Measurements from ENCODE around the gene PHACTR3. TPM values are rescaled to one million over a fixed set of nuclear protein-coding genes. Genes with fewer than 3 reads are reported as not detected.
A peak's percentile ranks its signal among the peaks of the same experiment; 100 is the strongest.

PHACTR3 gene
- total RNA-seq, 6 experiments from 2014 or later: 0.12 to 0.35 (median 0.23) TPM; not detected in 2

DNA sequence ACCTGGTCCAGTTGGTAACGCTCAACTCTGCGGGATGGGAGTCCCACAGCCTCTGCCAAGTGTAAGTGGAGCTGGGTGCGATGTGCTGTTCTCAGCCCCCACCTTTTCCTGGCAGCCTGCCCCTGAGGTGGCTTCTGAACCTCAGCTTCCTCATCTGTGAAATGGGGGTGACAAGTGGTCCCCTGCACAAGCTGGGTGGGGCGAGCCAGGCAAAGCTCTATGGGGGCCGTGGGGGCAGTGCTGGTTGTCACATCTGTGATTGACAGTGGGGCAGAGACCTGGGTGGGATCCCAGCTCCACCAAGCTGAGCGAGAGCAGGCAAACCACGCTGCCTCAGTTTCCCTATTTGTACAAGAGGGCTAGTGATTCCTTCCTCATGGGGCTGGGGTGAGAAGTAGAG is 166.5 kb downstream of the PHACTR3 start:
- WGBS (ENCODE audit: insufficient coverage, low coverage, low lambda C conversion rate, missing lambda C conversion rate): 59% methylated on average over 5 of the region's 7 CpGs
- ATAC-seq (no peak), DNase-seq (no peak)
- no peaks in the 10 kb centered on the region for H3K9me3 ChIP-seq
- H3K27me3 ChIP-seq: no peaks in the 10 kb centered on the region
- no peaks in the 10 kb centered on the region for H3K4me1 ChIP-seq
- H3K4me3 ChIP-seq: no peak overlapping the region
- no peak overlapping the region for H3K27ac ChIP-seq
- TF ChIP-seq, protein P1, sequence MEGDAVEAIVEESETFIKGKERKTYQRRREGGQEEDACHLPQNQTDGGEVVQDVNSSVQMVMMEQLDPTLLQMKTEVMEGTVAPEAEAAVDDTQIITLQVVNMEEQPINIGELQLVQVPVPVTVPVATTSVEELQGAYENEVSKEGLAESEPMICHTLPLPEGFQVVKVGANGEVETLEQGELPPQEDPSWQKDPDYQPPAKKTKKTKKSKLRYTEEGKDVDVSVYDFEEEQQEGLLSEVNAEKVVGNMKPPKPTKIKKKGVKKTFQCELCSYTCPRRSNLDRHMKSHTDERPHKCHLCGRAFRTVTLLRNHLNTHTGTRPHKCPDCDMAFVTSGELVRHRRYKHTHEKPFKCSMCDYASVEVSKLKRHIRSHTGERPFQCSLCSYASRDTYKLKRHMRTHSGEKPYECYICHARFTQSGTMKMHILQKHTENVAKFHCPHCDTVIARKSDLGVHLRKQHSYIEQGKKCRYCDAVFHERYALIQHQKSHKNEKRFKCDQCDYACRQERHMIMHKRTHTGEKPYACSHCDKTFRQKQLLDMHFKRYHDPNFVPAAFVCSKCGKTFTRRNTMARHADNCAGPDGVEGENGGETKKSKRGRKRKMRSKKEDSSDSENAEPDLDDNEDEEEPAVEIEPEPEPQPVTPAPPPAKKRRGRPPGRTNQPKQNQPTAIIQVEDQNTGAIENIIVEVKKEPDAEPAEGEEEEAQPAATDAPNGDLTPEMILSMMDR (IDR thresholded peaks at IDR 0.05): no peak
- no peak for TF ChIP-seq POLR2A (IDR thresholded peaks at IDR 0.05)
- no peaks in the 10 kb centered on the region for H3K36me3 ChIP-seq
- intact Hi-C loops (cut with DNase I): no loop called here

DNA sequence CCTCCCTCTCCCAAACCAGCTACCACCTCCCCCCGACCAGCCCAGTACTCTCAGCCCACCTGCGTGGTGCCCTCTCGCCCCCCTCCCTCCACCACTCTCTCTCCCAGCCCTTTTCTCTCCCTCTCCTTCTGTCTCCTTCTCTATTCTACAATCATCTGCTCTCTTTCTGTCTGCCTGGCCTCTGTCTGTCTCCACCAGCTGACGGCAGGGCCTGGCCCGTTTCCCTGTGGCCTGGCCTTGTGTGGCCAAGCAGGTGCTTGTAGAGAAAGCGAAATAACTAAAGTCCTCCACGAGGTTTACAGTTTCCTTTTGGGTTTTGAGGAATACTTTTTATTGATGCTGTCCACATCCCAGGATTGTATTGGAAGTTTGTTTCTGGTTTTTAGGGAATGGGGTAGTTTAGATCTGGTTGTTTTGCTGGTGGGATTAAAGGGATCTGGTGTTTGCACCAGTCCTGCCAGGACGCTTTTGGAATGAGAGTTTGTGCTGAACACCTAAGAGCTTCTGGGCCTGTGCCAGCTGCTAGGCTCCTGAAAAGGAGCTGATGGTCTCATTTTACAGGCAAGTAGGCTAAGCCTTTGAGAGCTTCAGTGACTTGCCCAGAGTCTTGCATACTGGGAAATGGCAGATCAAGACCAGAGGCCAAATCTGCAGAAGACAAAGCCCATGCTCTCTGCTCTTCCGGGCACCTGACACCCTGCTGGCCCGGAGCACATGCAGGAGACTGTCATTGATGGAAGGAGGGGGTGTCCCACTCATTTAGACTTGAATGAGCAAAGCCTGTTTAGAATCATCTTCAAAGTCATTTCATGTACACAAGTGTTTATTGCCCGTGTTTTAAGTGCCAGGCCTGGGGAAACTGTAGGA is 167.4 kb downstream of the PHACTR3 start:
- no peaks in the 10 kb centered on the region for H3K4me1 ChIP-seq
- no peaks in the 10 kb centered on the region for H3K36me3 ChIP-seq
- DNase-seq (no peak), ATAC-seq (no peak)
- TF ChIP-seq, protein P1 (IDR thresholded peaks at IDR 0.05): no peak
- no peak for TF ChIP-seq POLR2A (IDR thresholded peaks at IDR 0.05)
- H3K27ac ChIP-seq: no peak overlapping the region
- 27% methylated on average over 5 of the region's 11 CpGs for WGBS (ENCODE audit: insufficient coverage, low coverage, low lambda C conversion rate, missing lambda C conversion rate)
- H3K4me3 ChIP-seq: no peak overlapping the region
- intact Hi-C loops (cut with DNase I): no loop called here
- no peaks in the 10 kb centered on the region for H3K9me3 ChIP-seq
- H3K27me3 ChIP-seq: no peaks in the 10 kb centered on the region

DNA sequence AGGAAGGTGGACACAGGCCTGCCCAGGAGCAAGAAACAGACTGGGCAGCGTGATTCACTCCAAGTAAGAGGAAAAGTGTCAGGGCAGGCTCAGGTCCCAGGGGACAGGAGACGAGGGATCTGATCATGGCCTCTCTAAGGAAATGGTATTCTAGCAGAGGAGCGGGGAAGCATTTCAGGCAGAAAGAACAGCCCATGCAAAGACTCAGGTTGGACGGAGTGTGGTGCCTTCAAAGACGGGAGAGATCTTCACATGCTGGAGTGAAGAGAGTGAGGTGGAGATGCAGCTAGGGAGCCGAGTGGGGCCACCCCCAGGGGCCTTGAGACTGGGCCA is 168.0 kb downstream of the PHACTR3 start:
- DNase-seq (no peak), ATAC-seq (no peak)
- Histone ChIP-seq H3K4me3 (no peak overlapping the region), H3K27ac (no peak overlapping the region), H3K9me3 (no peaks in the 10 kb centered on the region), H3K27me3 (no peaks in the 10 kb centered on the region), H3K36me3 (no peaks in the 10 kb centered on the region), H3K4me1 (no peaks in the 10 kb centered on the region)
- TF ChIP-seq, protein P1 (IDR thresholded peaks at IDR 0.05): no peak
- TF ChIP-seq POLR2A (IDR thresholded peaks at IDR 0.05): no peak
- 53% methylated on average over 4 of the region's 6 CpGs for WGBS (ENCODE audit: insufficient coverage, low coverage, low lambda C conversion rate, missing lambda C conversion rate)
- intact Hi-C loops (cut with DNase I): no loop called here

DNA sequence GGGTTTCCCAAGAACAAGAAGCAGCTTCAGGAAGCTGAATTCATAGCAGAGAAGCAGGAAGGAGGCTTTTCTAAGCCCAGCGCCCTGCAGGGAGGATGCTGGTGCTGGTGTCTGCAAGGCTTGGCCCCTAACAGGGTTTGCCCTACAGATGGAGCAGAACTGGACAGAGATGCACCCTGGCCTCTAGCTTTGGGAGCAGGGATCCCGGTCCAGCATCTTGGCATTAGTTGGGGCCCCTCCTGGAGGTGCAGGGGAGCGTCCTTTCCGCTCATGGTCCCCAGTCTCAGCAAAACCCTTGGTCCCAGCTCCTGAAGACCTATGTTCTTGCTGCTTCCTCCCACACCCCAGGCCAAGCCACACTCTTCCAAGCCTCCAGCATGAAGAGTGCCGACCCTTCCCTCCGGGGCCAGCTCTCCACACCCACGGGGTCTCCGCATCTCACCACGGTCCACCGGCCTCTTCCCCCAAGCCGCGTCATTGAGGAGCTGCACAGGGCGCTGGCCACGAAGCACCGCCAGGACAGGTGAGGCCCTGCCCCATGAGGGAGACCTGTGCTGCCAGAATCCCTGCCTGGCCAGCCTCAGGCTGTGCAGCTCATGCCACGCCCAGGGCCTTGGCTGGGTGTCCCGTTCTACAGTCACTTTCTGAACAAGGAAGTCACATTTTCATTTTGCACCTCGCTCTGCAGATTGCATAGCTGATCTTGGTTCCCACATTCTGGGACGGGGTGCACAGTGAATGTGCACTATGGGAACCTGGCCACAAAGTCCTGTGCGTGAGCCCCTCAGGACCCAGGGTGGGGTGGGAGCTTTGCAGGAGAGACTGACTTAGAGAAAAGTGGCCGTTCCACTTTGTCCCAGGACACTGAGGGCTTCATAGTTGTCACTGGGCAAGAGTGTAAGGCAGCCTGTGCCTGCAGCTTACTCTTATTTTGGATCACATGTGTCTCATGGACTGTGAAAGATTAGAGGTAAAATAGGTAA is 168.9 kb downstream of the PHACTR3 start:
- H3K4me3 ChIP-seq: no peak overlapping the region
- H3K27me3 ChIP-seq: no peaks in the 10 kb centered on the region
- no peaks in the 10 kb centered on the region for H3K36me3 ChIP-seq
- H3K27ac ChIP-seq: no peak overlapping the region
- 46% methylated on average over 8 of the region's 21 CpGs for WGBS (ENCODE audit: insufficient coverage, low coverage, low lambda C conversion rate, missing lambda C conversion rate)
- H3K4me1 ChIP-seq: no peaks in the 10 kb centered on the region
- intact Hi-C loops (cut with DNase I): no loop called here
- DNase-seq (peak in 1 of 3 donors; percentile 32), ATAC-seq (no peak)
- TF ChIP-seq POLR2A (IDR thresholded peaks at IDR 0.05): no peak
- TF ChIP-seq, protein P1 (IDR thresholded peaks at IDR 0.05): no peak
- H3K9me3 ChIP-seq: no peaks in the 10 kb centered on the region

Measured in right lobe of liver (tissue), 6 donors.